ENCODE measurements around the gene ACHE.
"Not testable (repeated sequence)": the region's sequence is repeated elsewhere in the genome, so short reads cannot be mapped to it uniquely, and the experiment has no call there.

The ACHE gene

DNA sequence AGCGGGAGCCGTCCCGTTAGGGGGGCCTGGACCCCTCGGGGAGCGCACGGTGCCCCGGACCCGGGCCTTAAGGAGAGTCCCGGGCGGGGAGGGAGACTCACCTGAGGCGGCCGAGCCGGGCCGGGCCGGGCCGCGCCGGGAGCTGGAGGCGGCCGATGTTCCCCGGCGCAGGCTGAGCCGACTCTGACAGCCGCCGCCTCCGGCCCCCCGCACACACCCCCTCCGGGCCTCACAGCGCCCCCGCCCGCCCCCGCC is at the start of gene ACHE:
TSS of gene ACHE (minus strand) at position 188 of the 255 bp plus-strand sequence. CDS start 1,656 bp downstream, outside the sequence.
- no peak for DNase-seq

DNA sequence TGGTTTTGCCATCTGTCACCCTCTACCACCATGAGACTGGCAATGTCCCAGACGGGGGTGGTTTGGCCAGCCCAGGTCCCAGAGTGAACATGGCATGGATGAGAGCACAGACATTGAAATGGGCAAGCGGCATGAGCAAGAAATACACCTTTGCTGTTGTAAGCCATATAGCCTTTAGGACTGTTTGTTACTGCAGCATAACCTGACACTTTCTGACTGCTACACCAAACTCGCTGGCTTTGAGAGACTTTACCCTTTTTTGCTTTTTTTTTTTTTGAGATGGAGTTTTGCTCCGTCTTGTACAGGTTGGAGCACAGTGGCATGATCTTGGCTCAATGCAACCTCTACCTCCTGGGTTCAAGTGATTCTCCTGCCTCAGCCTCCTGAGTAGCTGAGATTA is 48.5 kb upstream of the ACHE start:
- no peak for DNase-seq

DNA sequence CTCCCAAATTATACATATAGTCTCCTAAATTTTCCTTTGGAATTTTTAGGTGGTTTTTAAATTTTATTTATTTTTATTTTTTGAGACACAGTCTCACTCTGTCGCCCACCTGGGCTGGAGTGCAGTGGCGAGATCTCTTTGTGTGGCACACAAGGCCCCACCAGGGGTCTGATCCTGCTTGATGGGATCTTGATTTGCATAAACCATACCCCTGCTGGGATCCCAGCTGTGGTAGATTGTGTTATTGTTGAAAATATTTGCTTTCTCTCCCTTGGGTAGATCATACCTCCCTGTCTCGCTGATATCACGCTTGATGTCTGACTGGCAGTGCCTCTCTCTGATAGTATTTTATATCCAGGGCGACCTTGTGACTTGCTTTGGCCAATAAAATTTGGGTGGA is 48.0 kb upstream of the ACHE start:
- DNase-seq: peak; percentile 89

DNA sequence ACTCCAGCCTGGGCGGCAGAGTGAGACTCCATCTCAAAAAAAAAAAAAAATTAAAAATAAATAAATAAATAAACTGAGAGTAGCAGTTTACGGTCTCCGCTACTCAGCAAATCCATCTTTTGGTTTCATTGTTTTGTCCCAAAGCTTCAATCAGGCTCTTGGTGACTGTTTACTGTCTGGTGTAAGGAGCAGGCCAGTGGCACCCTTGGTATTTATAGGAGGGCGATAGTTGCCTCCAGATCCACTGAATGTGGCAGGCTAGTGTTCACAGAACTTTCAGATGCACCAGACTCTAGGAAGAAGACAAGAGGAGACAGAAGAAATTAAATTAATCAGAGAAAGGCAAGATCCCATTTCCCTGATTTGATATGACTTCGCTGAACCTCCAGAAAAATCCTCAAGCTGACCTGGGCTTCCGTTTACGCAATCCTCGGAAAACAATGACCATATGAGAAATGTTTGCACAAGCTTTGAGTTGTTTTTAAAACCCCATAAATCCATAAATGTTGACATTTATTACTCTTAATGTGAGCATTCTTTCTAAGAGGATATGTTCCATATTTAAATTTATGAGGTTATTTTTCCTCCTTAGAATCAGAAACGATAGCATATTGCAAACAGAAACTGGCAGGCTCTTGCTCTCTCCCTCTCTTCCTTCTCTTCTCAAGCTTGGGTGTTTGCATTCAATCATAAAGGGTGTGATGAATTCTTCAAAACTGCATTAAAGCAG is 46.5 kb upstream of the ACHE start:
- DNase-seq: no peak

DNA sequence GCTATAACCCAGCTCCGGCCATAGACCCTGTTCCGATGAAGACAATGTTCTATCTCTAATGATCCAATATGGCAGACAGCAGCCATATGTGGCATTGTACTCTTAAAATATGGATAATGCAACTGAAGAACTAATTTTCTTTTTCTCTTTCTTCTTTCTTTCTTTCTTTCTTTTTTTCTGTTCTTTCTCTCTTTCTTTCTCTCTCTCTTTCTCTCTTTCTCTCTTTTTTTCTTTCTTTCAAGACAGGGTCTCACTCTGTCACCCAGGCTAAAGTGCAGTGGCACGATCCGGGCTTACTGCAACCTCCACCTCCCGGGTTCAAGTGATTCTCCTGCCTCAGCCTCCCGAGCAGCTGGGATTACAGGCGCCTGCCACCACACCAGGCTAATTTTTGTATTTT is 40.5 kb upstream of the ACHE start:
- not testable (repeated sequence) for DNase-seq

DNA sequence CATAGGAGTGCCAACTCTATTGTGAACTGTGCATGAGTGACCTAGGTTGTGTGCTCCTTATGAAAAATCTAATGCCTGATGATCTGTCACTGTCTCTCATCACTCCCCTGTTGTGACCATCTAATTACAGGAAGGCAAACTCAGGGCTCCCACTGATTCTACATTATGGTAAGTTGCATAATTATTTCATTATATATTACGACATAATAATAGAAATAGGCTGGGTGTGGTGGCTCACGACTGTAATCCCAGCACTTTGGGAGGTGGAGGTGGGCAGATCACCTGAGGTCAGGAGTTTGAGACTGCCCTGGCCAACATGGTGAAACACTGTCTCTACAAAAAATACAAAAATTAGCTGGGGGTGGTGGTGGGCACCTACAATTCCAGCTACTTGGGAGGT is 39.7 kb upstream of the ACHE start:
- DNase-seq: not testable (repeated sequence)

DNA sequence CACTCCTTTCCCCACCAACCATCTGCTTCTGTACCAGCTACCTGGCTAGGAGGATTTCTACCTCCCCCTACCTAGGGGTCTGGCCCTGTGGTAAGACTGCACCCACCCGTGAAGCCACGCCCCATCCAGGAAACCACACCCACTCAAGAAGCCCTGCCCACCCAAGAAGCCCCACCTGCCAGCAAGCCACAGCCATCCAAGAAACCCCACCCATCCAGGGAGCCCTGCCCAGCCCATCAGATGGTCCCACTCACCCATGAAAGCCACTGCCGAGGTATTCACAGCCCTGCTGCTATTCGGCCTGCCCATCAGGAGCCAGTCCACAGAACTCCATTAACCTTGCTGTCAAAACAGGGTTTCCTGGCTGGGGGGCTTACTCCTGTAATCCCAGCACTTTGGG is 38.0 kb upstream of the ACHE start:
- no peak for DNase-seq

DNA sequence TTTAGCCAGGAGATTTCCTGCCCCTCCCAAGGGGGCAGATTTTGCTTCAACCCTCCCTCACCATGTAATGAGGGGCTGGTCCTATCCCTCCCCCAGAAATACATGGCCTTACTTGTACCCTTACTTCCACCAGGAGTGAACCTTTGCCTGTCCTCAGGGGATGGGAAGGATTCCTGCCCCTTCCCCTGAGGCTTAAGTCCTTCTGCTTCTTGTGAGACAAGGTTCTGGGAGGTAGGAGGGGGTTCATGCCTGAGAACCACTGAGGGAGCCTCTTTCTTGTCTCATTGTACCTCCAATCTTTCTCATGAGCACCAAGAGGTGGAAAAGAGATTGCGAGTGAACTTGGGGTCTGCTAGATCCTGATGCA is 34.1 kb upstream of the ACHE start:
- no peak for DNase-seq

DNA sequence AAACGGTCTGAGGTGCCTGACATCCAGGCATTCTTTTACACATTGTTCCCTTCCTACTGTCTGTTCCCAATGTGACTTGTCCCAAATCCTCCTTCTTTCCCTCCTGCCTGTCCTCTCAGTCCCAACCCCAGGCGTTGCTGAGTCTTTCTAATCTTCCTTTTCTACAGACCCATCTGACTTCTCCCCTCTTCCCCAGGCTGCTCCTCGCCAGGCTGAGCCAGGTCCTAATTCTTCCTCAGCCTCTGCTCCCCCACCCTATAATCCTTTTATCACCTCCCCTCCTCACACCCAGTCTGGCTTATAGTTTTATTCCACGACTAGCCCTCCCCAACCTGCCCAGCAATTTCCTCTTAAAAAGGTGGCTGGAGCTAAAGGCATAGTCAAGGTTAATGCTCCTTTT is 27.9 kb upstream of the ACHE start:
- not testable (repeated sequence) for DNase-seq

DNA sequence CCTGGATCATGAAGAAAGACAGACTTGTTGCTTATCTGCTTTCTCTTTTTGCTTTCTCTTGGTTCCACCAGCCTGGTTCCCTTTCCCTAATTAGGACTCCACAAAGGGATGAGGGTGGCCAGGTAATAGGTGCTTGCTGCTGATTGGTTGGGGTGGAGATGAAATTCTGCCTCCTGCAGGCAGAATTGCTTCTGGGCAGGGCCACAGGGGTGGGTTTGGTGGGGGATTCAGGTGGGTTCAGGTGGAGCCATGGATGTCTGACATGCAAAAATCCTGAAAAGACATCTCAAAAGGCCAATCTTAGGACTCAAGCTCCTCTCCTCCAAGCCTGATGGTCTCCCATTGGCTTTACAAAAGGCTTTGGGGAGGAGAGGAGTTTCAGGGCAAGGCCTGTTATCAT is 25.4 kb upstream of the ACHE start:
- DNase-seq: no peak

DNA sequence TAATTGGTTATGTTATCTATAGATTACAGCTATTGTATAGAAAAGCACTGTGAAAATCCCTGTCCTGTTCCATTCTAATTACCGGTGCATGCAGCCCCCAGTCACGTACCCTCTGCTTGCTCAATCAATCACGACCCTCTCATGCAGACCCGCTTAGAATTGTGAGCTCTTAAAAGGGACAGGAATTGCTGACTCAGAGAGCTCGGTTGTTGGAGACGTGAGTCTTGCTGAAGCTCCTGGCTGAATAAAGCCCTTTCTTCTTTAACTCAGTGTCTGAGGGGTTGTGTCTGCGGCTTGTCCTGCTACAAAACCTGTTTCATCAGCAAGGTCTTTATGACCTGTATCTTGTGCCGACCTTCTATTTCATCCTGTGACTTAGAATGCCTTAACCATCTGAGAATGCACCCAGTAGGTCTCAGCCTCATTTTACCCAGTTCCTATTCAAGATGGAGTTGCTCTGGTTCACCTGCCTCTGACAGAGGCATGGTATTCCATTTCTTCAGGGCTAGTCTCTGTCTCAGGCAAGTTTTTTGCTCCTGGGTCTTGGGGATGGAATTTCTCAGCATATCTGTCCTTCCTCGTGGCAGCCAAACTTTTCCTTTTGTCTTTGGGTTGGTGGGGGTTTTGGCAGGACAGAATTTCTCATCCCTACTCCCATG is 24.2 kb upstream of the ACHE start:
- DNase-seq: not testable (repeated sequence)

DNA sequence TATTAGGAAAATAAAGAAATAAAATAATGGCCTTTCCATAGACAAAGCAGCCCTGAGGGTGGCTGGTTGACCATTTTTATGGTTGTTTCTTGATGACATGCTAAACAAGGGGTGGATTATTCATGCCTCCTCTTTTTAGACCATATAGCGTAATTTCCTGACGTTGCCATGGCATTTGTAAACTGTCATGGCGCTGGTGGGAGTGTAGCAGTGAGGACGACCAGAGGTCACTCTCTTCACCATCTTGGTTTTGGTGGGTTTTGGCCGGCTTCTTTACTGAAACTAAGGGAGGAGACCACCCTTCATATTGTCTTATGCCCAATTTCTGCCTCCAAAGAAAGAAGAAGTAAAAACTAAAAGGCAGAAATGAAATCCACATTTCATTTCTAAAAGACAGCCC is 23.6 kb upstream of the ACHE start:
- DNase-seq: not testable (repeated sequence)

DNA sequence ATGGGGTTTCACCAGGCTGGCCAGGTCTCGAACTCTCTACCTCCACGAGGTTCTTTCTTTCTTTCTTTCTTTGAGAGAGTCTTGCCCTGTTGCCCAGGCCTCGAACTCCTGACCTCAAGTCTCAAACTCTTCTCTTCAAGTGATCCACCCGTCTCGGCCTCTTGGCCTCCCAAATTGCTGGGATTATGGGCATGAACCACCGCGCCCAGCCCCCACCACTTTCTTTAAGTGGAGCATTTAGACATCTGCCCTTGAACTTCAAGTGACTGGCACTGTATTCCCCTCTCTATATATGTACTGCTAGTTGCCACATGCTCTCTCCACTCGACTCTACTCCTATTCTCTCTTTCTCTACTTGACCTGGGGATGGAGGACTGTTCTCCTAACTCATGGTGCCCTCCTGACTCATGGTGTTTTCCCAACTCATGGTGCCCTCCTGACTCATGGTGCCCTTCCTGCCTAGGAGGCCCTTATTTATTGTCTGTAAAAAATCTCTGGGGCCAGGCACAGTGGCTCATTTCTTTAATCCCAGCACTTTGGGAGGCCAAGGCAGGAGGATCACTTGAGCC is 19.3 kb upstream of the ACHE start:
- no peak for DNase-seq

DNA sequence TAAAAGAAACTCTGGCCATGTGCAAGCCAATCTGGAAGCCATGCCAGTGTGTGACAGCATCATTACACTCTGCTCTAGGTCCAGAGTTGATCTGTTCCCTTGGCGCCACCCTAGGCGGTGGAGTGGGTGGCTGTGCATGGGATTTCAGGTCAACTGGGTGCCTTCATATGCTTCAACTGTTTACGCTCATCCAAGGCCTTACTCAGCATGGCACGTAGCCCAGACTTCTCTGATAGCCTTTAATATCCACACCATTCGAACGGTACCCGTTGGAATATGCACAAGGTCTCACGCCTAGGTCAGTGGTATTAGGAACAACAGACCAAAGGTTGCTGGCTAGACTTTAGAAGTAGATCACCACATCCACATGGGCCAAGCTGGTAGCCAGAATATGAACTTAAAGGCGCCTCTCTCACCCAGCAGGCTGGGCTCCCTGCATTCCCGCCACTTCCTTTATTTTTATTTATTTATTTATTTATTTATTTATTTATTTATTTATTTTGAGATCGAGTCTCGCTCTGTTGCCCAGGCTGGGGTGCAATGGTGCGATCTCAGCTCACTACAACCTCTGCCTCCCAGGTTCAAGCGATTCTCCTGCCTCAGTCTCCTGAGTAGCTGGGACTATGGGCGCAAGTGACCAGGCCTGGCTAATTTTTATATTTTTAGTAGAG is 18.7 kb upstream of the ACHE start:
- no peak for DNase-seq

DNA sequence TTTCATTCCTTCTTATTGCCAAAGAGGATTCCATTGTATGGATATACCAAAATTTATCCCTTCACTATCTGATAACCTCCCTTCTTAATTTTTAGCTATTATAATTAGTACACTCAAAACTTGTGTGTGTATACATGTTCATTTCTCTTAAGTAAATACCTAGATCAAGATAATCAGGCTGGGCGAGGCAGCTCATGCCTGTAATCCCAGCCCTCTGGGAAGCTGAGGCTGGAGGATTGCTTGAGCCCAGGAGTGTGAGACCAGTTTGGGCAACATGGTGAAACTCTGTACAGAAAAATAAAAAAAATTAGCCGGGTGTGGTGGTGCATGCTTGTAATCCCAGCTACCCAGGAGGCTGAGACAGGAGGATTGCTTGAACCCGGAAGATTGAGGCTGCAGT is 15.8 kb upstream of the ACHE start:
- DNase-seq: no peak

DNA sequence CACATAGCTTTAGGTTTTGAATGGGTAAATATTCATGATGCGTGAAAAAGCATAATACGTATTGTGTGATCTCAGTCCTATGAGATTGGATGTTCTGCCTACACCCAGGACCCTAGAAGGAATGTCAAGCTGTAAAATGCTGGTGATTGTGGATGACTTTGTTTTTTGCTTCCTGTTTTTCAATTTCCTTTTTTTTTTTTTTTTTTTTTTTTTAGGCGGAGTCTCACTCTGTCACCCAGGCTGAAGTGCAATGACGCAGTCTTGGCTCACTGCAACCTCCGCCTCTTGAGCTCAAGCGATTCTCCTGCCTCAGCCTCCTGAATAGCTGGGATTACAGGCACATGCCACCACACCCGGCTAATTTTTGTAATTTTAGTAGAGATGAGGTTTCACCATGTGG is 14.8 kb upstream of the ACHE start:
- DNase-seq: not testable (repeated sequence)

DNA sequence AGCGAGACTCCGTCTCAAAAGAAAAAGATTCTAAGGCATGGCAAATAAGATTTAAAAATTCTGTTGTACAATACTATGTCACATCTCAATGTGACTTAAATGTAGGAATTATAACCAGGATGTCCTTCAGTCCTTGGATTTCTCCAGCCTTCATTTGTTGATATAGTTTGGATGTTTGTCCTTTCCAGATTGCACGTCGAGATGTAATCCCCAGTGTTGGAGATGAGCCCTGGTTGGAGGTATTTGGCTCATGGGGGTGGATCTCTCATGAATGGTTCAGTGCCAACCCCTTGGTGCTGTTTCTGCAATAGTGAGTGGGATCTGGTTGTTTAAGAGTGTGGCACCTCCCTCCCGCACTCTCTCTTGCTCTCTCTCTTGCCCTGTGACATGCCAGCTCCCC is 12.8 kb upstream of the ACHE start:
- no peak for DNase-seq

DNA sequence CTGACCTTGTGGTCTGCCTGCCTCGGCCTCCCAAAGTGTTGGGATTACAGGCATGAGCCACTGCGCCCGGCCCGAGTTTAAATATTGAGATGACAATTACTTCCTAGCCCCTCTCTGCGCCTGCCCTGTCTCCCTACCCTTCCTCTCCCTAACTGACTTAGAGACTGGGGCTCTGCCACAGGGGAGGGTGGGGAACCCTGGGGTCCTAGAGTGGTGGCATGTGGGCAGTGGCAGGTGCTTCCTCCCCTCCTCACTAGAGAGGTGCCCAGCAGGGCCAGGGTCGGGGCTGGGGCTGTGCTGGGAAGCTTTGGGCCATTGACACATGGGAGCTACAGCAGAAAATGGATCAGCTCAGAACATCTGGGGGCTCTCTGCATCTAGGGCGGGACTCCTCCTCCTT is 7.0 kb upstream of the ACHE start:
- no peak for DNase-seq

DNA sequence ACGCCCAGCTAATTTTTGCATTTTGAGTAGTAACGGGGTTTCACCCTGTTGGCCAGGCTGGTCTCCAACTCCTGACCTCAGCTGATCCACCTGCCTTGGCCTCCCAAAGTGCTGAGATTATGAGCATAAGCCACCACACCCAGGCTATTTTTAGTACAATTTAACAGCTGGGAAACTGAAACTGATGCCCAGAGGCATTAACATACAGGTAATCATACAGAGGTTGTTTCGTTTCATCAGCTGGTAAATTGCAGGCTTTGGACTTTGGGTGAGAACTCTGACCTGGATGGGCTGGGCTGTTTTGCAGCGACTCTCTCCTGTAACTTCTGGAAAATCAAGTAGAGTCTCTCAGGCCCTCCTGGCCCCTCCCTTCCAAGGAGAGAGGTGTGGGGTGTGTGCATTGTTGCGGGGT is 6.2 kb upstream of the ACHE start:
- DNase-seq: no peak

DNA sequence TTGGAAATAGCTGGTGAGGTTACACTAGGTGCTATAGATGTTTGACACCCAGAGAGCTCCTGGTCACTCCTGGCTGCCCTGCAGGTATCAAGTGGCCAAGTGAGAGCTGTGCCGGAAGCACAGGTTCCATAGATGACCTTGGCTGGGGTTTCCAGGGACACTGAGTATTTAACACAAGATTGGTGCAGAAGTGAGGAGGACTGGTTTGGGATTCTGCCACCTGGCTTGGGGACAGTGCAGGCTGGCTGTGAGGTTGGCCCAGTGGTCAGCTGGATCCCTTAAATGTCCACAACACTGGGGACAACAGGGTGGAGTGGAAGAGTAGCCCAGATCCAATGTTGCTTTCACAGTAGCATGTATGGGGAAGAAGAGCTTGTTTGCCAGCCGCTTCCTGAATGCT is 5.3 kb upstream of the ACHE start:
- DNase-seq: no peak

DNA sequence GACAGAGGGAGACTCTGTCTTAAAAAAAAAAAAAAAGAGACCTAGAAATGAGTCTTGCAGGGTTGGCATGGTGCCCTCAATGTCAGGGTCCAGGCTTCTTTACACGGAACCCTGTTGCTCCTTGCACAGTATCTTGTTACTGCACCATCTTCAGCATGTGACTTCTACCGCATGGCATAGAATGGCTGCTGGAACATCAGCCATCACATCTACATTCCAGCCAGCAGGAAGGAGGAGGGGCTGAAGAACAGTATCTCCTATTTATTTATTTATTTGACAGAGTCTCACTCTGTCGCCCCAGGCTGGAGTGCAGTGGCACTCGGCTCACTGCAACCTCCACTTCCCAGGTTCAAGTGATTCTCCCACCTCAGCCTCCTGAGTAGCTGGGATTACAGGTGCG is 3.7 kb upstream of the ACHE start:
- no peak for DNase-seq

DNA sequence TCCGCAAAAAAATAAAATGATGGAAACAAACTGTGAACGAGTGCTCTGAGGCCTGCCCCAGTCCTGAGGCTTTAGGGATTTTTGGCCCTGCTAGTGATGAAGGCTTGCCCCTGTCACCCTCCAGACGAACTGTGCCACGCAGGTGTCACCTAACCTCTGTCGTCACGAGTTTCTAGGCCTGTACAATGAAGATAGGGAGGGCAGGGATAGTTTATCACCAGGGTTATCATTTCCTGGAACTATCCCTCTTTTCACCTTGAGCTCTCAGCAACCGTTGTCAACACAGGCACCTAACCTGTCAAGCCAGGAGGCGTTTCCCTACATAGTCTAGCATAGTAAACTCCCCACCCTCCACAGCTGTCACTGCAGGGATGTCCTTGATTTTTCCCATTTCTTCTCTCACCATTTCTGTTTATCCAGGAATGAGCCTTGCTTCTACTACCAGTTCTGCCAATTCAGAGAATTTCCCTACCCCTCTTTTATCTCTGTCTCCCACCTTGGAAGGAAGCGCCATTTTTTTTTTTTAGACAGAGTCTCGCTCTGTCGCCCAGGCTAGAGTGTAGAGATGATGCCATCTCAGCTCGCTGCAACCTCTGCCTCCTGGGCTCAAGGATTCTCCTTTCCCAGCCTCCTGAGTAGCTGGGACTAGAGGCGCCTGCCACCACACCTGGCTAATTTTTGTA is 2.2 kb upstream of the ACHE start:
- DNase-seq: no peak

DNA sequence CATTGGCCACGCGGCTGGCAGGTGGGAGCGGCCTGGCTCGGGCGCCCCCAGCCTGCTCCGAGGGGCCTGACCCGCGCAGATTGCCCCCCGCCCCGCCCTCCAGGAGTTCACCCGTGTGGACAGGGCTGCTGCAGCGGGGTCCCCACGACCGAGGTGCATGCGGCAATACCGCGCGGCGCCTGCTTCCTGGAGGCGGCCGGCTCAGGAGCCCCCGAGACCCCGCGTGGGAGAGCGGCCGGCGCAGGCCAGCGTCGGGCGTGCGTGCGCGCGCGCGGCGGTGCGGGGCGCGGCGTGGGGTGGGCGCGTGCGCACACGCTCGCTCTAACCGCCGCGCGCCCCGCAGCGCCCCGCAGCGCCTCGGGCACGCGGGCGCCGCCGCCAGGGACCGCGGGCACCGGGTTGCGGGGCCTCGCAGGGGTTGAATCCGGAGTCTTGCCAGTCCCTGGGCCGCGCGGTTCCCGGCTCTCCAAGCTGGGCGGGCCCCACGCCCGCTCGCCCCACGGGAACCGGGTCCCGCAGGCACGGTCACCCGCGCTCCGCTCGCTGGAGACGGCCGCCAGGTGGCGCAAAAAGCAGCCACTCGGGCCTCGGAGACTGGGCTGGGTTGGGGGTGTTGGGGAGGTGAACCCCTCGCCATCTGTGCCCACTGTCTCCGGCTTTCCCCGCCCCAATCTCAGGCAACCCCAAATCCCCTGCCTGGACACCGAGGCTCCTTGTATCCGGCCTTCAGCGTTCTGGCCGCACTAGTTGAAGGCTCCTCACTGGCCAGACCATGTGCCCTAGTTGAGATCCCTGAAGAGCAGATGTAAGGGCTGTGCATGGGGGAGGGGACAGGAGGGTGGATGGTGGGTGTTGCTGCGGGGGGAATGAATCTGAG is 1.3 kb upstream of the ACHE start:
- no peak for DNase-seq
